Activated CD8-positive, alpha-beta memory T cell treated with anti-CD3 and anti-CD28 coated beads for 36 hours (primary cell): Measurements from ENCODE around the gene CACNG7. TPM values are rescaled to one million over a fixed set of nuclear protein-coding genes. Genes with fewer than 3 reads are reported as not detected.

Experiments used
- CTCF ChIA-PET: fragments of 350-600 bp; sonication (Branson Sonifier 250); formaldehyde crosslinking; loops from one replicate; lab custom pipeline; 2021; ENCODE audit warnings: antibody characterized with exemption; lab: Charles Lee
- POLR2A ChIA-PET: fragments of 350-600 bp; sonication (Branson Sonifier 250); formaldehyde crosslinking; loops from one replicate; lab custom pipeline; 2021; ENCODE audit warnings: antibody characterized with exemption; lab: Charles Lee
- total RNA-seq, 2 experiments: library from RNA; stranded (reverse); gene quantifications; one replicate each; pipeline ENCODE4 v1.2.3, GENCODE V29; 2021

The CACNG7 gene
- total RNA-seq, 2 experiments from 2014 or later, result not detected

DNA sequence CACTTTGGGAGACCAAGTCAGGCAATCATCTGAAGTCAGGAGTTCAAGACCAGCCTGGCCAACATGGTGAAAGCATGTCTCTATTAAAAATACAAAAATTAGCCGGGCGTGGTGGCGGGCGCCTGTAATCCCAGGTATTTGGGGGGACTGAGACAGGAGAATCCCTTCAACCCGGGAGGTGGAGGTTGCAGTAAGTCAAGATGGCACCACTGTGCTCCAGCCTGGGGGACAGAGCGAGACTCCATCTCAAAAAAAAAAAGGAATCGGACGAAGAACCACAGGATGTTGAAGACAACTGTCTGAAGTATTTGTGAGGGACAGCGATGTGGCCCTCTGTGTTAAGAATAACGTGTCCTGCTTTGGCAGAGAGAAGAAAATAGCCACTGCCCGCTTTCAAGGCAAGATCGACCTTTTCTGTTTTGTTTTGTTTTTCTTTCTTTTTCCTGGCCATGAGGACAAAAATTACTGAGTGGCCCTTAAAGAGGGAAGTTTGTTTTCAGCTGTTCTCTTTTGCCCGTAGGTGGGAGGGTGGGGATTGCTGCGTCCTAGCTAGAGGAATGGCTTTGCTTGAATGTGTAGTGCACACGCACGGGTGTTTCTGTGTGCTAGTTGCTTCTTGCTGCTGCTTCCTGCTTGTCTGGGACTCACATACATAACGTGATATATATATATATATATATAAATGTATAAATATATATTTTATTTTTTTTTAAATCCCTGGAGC lies 33.3 kb upstream of the CACNG7 start:
- ChIA-PET POLR2A (no interaction called here), CTCF (interaction anchor here (0.6 kb wide), 1 partner anchor 260 kb away, joined by 4 read pairs; no protein-coding TSS in a partner anchor)

DNA sequence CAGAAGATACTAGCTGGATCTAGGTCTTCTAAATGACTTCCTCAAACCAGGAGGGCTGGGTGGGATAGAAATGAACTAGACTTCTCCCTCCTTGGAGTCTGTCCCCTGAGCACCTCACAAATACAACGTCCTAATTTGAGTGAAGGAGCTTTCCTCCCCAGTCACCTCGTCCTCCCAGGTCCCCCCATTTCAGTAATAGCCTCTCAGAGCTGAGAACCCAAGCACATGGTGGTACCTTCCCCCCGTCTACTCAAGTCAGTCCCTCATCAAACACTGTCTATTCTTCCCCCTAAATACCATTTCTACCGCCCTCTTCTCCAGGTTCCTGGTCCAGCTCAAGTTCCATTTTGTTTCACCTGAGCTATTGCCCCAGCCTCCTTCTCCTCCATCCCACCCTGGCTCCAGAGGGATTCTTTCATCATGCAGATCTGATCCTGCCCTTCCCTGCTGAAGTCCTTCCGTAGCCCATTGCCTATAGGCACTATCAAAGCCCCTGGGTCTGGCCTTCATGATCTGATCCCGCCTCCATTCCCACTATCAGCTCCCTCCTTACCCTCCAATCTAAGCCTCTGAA lies 32.3 kb upstream of the CACNG7 start:
- ChIA-PET POLR2A (interaction anchor here (0.6 kb wide), 1 partner anchor 8 kb away, joined by 3 read pairs; no protein-coding TSS in a partner anchor), CTCF (interaction anchor here (1.1 kb wide), 1 partner anchor 10 kb away, joined by 3 read pairs; no protein-coding TSS in a partner anchor)

DNA sequence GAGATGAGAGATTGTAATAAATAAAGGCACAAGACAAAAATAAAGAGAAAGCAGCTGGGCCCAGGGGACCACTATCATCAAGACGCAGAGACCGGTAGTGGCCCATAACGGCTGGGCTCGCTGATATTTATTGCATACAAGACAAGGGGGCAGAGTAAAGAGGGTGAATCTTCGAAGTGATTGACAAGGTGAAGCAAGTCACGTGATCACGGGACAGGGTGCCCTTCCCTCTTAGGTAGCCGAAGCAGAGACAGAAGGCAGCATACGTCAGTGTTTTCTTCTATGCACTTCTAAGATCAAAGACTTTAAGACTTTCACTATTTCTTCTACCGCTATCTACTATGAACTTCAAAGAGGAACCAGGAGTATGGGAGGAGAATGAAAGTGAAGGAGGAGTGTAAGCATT lies 31.7 kb upstream of the CACNG7 start:
- ChIA-PET CTCF (interaction anchor here (1.1 kb wide), 1 partner anchor 10 kb away, joined by 3 read pairs; no protein-coding TSS in a partner anchor), POLR2A (no interaction called here)

DNA sequence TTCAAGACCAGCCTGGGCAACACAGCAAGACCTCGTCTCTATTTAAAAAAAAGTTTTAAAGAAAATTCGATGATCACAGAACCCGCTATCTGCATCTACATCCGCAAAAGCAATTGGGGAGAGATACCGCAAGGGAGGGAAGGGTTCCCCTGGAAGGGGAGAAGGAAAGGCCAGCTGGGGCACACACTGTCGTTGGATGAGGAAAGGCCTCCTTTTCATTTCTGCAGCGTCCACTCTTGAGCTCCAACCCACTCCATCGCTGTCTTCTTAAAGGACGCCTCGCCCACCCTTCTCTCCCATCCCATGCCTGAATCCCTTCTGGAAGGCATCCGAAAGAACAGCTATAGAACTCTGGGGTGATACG lies 30.3 kb upstream of the CACNG7 start:
- ChIA-PET CTCF (no interaction called here), POLR2A (interaction anchor here (0.5 to 0.9 kb wide), 2 partner anchors 11 to 512 kb away, joined by 3 to 4 read pairs; partner anchors contain the start of gene MYADM)

DNA sequence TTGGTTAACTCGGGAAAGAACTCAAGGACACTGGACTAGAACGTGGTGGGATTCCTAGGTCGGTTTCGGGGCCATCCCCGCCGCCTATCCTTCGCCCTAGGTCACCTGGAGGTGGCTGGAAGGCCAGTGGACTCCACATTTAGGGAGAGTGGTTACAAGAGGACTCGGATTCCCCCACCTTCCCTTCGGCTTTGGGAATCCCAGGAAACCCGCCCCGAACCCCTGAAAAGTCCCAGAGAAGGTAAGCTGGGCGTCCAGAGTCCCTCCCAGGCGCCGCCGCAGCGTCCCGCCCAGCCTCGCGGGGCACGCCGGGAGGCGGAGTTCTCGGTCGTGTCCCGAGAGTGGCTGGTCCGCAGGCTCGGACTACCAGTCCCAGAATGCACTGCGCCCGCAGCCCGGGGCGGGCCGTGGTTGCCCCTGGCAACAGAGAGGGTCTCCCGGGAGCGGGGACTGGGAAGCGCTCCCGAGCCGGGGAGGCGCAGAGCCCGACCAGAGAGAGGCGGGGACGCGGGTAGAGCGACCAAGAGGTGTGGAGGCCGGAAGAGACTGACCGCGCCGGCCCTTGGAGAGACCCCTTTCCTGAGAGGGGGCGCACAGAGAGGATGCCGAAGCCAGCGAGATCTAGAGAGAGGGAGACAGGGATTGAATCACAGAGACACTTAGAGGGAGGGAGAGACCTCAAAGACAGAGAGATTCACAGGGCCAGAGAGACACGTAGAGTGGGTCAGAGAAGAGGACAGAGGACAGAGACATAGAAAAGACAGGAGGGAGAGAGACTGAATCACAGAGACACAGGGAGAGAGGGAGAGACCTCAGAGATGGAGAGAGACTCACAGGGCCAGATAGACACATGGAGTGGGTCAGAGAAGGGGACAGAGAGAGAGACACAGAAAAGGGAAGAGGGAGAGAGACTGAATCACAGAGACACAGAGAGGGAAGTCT lies 29.7 kb upstream of the CACNG7 start:
- CTCF ChIA-PET, result no interaction called here
- POLR2A ChIA-PET, result interaction anchor here (0.9 kb wide), 1 partner anchor 11 kb away, joined by 4 read pairs; the partner anchor contains the start of gene MYADM

- POLR2A ChIA-PET, result no interaction called here
- CTCF ChIA-PET, result interaction anchor here (2.1 kb wide), 1 partner anchor 9 kb away, joined by 6 read pairs; no protein-coding TSS in a partner anchor
Observed at GRCh38 chr19:53880711-53881481, 28.2 kb upstream of the CACNG7 start.

DNA sequence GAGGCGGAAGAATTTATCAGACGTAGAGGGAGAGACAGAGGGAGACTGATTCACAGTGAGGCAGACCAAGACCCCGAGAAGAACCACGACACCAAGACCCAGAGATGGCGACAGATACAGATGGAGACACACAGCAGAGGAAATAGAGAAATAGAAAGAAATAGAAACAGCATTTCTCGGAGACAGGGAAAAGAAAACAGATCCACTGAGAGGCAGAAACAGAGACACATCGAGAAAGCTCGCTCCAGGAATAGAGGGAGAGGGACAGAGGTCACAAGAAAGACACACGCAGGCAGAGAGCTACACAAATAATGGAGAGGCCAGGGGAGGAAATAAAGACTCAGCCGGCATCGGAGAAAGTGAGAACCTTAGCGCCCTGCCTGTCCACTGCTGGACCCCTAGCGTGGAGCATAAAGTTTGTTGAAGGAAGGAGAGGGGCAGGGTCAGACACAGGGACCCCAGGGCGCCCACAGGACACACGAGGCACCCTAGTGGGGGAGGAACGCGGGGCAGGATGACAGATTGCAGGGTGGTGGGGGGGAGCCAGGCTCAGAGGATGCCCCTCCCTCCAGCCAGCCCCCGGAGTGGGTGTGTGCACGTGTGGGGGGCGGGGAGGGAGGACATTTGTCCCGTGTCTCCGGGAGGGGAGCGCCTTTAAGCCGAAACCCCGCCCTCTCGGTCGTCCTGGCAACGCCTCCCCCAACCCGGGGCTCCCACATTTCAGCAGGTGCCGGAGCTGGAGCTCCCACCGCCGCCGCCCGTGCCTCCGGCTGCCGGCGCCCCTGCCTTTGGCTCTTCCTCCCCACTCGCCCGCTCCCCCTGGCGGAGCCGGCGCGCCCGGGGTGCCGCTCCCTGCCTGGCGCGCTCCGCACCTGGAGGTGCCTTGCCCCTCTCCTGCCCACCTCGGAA lies 27.3 kb upstream of the CACNG7 start, which contains the start of gene PRKCG:
TSS of gene PRKCG (plus strand) at position 716 of the 909 bp plus-strand sequence. CDS start 298 bp downstream, outside the sequence.
- ChIA-PET CTCF (interaction anchor here (1.2 to 2.3 kb wide), 5 partner anchors 10 to 31 kb away, joined by 3 to 10 read pairs (median 3); no protein-coding TSS in a partner anchor), POLR2A (no interaction called here)

DNA sequence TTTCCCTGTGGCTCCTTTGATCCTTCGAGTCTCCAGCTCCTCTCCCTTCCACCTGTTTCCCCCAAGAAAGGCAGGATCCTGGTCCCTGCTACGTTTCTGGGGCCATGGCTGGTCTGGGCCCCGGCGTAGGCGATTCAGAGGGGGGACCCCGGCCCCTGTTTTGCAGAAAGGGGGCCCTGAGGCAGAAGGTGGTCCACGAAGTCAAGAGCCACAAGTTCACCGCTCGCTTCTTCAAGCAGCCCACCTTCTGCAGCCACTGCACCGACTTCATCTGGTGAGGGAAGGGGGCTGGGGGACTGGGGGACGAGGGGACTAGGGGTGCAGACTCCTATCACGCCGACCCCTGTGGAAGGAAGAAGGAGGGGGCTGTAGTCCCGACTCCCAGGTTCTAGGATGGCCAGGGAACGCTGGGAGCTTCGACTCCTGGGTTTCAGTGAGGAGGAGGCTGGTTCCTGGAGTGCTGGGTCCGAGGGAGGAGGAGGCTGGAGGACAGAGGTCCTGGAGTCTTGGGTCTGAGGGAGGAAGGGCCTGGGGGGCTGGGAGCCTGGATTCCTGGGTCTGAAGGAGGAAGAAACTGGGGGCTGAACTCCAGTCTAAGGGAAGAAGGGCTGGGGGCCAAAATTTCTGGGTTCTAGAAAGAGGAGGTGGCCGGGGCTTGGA lies 26.6 kb upstream of the CACNG7 start:
- CTCF ChIA-PET, result interaction anchor here (0.8 to 2.3 kb wide), 6 partner anchors 11 to 147 kb away, joined by 3 to 10 read pairs (median 3); no protein-coding TSS in a partner anchor
- POLR2A ChIA-PET, result no interaction called here

DNA sequence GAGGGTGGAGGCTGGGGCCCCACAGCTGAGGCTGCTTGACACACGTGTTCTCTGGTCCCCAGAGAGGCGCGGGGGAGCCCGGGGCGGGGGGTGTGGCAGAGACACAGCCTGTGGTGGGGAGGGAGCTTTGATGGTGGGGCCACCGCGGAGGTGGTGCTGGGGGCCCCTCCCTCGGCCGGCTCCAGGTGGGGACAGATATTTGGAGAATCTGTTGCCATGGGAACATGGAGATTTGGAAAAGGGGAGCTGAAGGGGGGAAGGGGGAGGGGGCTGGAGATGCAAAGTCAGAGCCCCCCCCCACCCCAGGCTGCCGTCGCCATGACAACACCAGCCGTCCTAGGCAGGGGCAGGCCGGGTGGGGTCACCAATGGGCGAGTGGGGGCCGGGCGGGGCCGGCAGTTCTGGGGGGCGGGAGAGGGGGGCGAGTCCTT lies 25.8 kb upstream of the CACNG7 start:
- POLR2A ChIA-PET, result no interaction called here
- CTCF ChIA-PET, result interaction anchor here (0.8 to 2.3 kb wide), 4 partner anchors 12 to 147 kb away, joined by 3 to 10 read pairs (median 4); no protein-coding TSS in a partner anchor

GRCh38 chr19:53883741-53884140 lies 25.3 kb upstream of the CACNG7 start:
- POLR2A ChIA-PET, result no interaction called here
- CTCF ChIA-PET, result interaction anchor here (0.5 to 2.3 kb wide), 4 partner anchors 18 to 362 kb away, joined by 3 to 10 read pairs (median 4); no protein-coding TSS in a partner anchor

GRCh38 chr19:53884256-53884655 lies 24.8 kb upstream of the CACNG7 start:
- POLR2A ChIA-PET, result no interaction called here

DNA sequence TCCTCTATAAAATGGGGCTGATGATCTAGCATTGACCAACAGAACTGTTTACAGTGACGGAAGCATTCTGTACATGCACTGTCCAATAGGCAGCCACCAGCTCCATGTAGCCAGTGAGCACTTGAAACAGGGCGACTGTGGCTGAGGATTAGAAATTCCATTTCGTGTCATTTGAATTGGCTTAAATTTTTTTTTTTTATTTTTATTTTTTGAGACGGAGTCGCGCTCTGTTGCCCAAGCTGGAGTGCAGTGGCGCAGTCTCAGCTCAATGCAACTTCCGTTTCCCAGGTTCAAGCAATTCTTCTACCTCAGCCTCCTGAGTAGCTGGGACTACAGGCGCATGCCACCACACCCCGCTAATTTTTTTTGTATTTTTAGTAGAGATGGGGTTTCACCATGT lies 24.0 kb upstream of the CACNG7 start:
- ChIA-PET CTCF (no interaction called here), POLR2A (no interaction called here)

More at GRCh38 chr19:53884256-53884655, 24.8 kb upstream of the CACNG7 start:
- CTCF ChIA-PET, result interaction anchor here (0.6 to 1.1 kb wide), 2 partner anchors 113 to 362 kb away, joined by 3 to 4 read pairs; no protein-coding TSS in a partner anchor

- ChIA-PET POLR2A (no interaction called here), CTCF (no interaction called here)
Observed at GRCh38 chr19:53892301-53892980, 16.6 kb upstream of the CACNG7 start.

- ChIA-PET CTCF (no interaction called here), POLR2A (no interaction called here)
Observed at GRCh38 chr19:53892981-53893325, 16.1 kb upstream of the CACNG7 start.

DNA sequence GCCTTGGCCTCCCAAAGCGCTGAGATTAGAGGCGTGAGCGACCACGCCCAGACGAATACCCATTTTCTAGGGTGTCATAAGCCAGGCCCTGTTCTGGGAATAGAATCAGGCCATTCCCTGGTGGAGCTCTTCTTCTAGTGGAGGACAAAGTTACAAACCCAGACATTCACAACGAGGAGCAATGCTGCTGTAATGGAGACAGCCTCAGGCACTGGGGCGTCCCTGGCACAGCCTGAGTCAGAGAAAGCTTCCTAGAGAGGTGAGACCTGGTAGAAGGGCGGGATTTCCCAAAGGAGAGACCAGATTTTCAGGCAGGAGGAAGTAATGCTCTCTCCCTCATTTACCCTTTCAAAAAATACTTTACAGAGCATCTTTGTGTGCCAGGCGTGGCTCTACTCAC lies 14.4 kb upstream of the CACNG7 start:
- ChIA-PET POLR2A (interaction anchor here (0.6 kb wide), 1 partner anchor 1164 kb away, joined by 3 read pairs; no protein-coding TSS in a partner anchor), CTCF (interaction anchor here (0.7 kb wide), 1 partner anchor 1140 kb away, joined by 3 read pairs; no protein-coding TSS in a partner anchor)

GRCh38 chr19:53896682-53897081 lies 12.4 kb upstream of the CACNG7 start:
- ChIA-PET CTCF (no interaction called here), POLR2A (no interaction called here)
